GM23338 (cell line): ENCODE measurements around the gene RNU6-9.

Experiments
- CTCF ChIP-seq, 2 experiments: fragments of 200-600 bp in 1 of 2; sonication (generic) in 1 of 2; conservative IDR thresholded peaks; 2 replicates each; pipeline versions ENCODE4 v1.5.1 to v1.6.1; 2016 to 2017; ENCODE audit warnings: antibody characterized with exemption in 2 of 2, low read depth in 2 of 2, mild to moderate bottlenecking in 2 of 2, moderate library complexity in 1 of 2
- EZH2 ChIP-seq: fragments of 200-600 bp; sonication (generic); IDR thresholded peaks from one replicate; pipeline ENCODE4 v1.8.0; 2017; ENCODE audit warnings: antibody characterized with exemption, mild to moderate bottlenecking, low read depth; ENCODE audit not compliant: unreplicated experiment
- EZH2phosphoT487 ChIP-seq: fragments of 200-600 bp; sonication (generic); IDR thresholded peaks from one replicate; pipeline ENCODE4 v1.8.1; 2018; ENCODE audit warnings: antibody characterized with exemption; ENCODE audit not compliant: unreplicated experiment
- NANOG ChIP-seq: IDR thresholded peaks from 2 replicates; pipeline ENCODE4 v1.6.1; 2016; ENCODE audit warnings: antibody characterized with exemption, borderline replicate concordance
- REST ChIP-seq: IDR thresholded peaks from one replicate; pipeline ENCODE4 v1.6.1; 2018; ENCODE audit warnings: antibody characterized with exemption; ENCODE audit not compliant: unreplicated experiment

- TF ChIP-seq NANOG, result no peak
- TF ChIP-seq EZH2, result no peak
- no peak for TF ChIP-seq CTCF (conservative IDR thresholded peaks at IDR 0.05; ENCODE audit: low read depth in 2 of 2)
- TF ChIP-seq EZH2phosphoT487, result no peak
- TF ChIP-seq REST, result no peak
Measured at GRCh38 chr19:926323-926588, 33.0 kb downstream of the RNU6-9 start.
